Putamen (tissue), 1 donor: ENCODE results near the gene ZNF766.
"Not testable (repeated sequence)": the region's sequence is repeated elsewhere in the genome, so short reads cannot be mapped to it uniquely, and the experiment has no call there.

Experiments
- DNase-seq: peaks from one replicate; pipeline ENCODE4 v3.0.0-alpha.2; 2016; ENCODE audit warnings: low spot score

The ZNF766 gene

GRCh38 chr19:52275988-52276387 is 6.6 kb downstream of the ZNF766 start:
- DNase-seq = no peak

- no peak for DNase-seq
Observed at GRCh38 chr19:52277471-52277870, 8.1 kb downstream of the ZNF766 start.

- DNase-seq = no peak
Observed at GRCh38 chr19:52286256-52286655, 16.9 kb downstream of the ZNF766 start.

- DNase-seq = no peak
Observed at GRCh38 chr19:52291781-52292180, 22.4 kb downstream of the ZNF766 start.

GRCh38 chr19:52292946-52293345 is 23.6 kb downstream of the ZNF766 start:
- not testable (repeated sequence) for DNase-seq

- DNase-seq = peak; percentile 1
Observed at GRCh38 chr19:52296400-52296772, 27.0 kb downstream of the ZNF766 start.

- peak; percentile 82 for DNase-seq
Observed at GRCh38 chr19:52296773-52297600, 27.6 kb downstream of the ZNF766 start, which contains the start of gene ZNF480. Gene ZNF480, plus strand, starts transcription at chr19:52297169. Its CDS starts 3,244 bp downstream, at chr19:52300413.

- no peak for DNase-seq
Observed at GRCh38 chr19:52297601-52298364, 28.4 kb downstream of the ZNF766 start.

GRCh38 chr19:52307275-52307674 is 37.9 kb downstream of the ZNF766 start:
- DNase-seq = no peak

- DNase-seq = no peak
Observed at GRCh38 chr19:52322429-52322828, 53.0 kb downstream of the ZNF766 start.

- no peak for DNase-seq
Observed at GRCh38 chr19:52331757-52332156, 62.4 kb downstream of the ZNF766 start.

- DNase-seq = no peak
Observed at GRCh38 chr19:52335768-52336116, 66.4 kb downstream of the ZNF766 start.

GRCh38 chr19:52336117-52336790 is 66.9 kb downstream of the ZNF766 start, which contains the start of gene ZNF610:
Gene ZNF610, plus strand, starts transcription at chr19:52336243. Its CDS starts 12,930 bp downstream, at chr19:52349173.
- peak; percentile 90 for DNase-seq

GRCh38 chr19:52336791-52337381 is 67.5 kb downstream of the ZNF766 start:
- no peak for DNase-seq

GRCh38 chr19:52339022-52339421 is 69.6 kb downstream of the ZNF766 start:
- not testable (repeated sequence) for DNase-seq

- peak; percentile 15 for DNase-seq
Observed at GRCh38 chr19:52343548-52343947, 74.2 kb downstream of the ZNF766 start.

GRCh38 chr19:52345162-52345561 is 75.8 kb downstream of the ZNF766 start:
- no peak for DNase-seq
